Activated CD8-positive, alpha-beta T cell treated with anti-CD3 and anti-CD28 coated beads, Interleukin-2, amount 10 ng/mL, durations not matched to agents 7 days and 5 days (primary cell): ENCODE measurements around the gene GNAT1. TPM values are rescaled to one million over a fixed set of nuclear protein-coding genes. Genes with fewer than 3 reads are reported as not detected.
"Not testable (repeated sequence)": the region's sequence is repeated elsewhere in the genome, so short reads cannot be mapped to it uniquely, and the experiment has no call there.

ENCODE experiments used
- ATAC-seq: fragments of 150-1000 bp; cut with Tn5 transposase; one replicate; pipeline ENCODE4 v1.10.0; 2021; ENCODE audit warnings: moderate library complexity
- CTCF ChIA-PET: fragments of 350-600 bp; sonication (Branson Sonifier 250); formaldehyde crosslinking; loops from one replicate; lab custom pipeline; 2021; ENCODE audit warnings: antibody characterized with exemption; lab: Charles Lee
- POLR2A ChIA-PET: fragments of 350-600 bp; sonication (Branson Sonifier 250); formaldehyde crosslinking; loops from one replicate; lab custom pipeline; 2021; ENCODE audit warnings: antibody characterized with exemption; lab: Charles Lee
- DNase-seq: peaks from one replicate; pipeline ENCODE4 v3.0.0-alpha.2; 2020
- H3K27ac Mint-ChIP-seq: one replicate; pipeline ENCODE4 v1.8.0; 2021; ENCODE audit warnings: mild to moderate bottlenecking, mixed read lengths
- H3K27me3 Mint-ChIP-seq: one replicate; pipeline ENCODE4 v1.8.0; 2021; ENCODE audit warnings: low read depth, mixed read lengths
- H3K36me3 Mint-ChIP-seq: one replicate; pipeline ENCODE4 v1.8.0; 2021; ENCODE audit warnings: low read depth, mixed read lengths
- H3K4me1 Mint-ChIP-seq: one replicate; pipeline ENCODE4 v1.8.0; 2021; ENCODE audit warnings: low read depth, mixed read lengths
- H3K4me3 Mint-ChIP-seq: one replicate; pipeline ENCODE4 v1.8.0; 2021; ENCODE audit warnings: mild to moderate bottlenecking, mixed read lengths
- H3K9me3 Mint-ChIP-seq: one replicate; pipeline ENCODE4 v1.8.0; 2022; ENCODE audit warnings: mixed read lengths; ENCODE audit not compliant: insufficient read depth
- total RNA-seq, 2 experiments: library from RNA; stranded (reverse); gene quantifications; one replicate each; pipeline ENCODE4 v1.2.3, GENCODE V29; 2021

Gene GNAT1
- total RNA-seq, 2 experiments from 2014 or later, result not detected

GRCh38 chr3:50228184-50228763, 36.9 kb downstream of the GNAT1 start:
- Mint-ChIP-seq H3K4me3 (peak overlapping the region; percentile 91), H3K27me3 (peaks cover 14% of the 10 kb centered on the region), H3K4me1 (peaks cover 34% of the 10 kb centered on the region), H3K27ac (peak overlapping the region; percentile 90)
- DNase-seq, H3K36me3 Mint-ChIP-seq, H3K9me3 Mint-ChIP-seq, ATAC-seq: not testable (repeated sequence)
- ChIA-PET POLR2A (interaction anchor here (1.1 to 3.0 kb wide), 6 partner anchors 9 to 71 kb away, joined by 3 to 23 read pairs (median 18); partner anchors contain the start of genes HYAL3 and NAA80), CTCF (interaction anchor here (1.0 to 7.6 kb wide), 13 partner anchors 8 to 93 kb away, joined by 3 to 185 read pairs (median 22); partner anchors contain the start of genes GNAI2, GNAT1, HYAL3 and NAA80)

- peaks cover 2% of the 10 kb centered on the region for H3K36me3 Mint-ChIP-seq
- ChIA-PET CTCF (interaction anchor here (0.7 to 7.6 kb wide), 6 partner anchors 13 to 45 kb away, joined by 3 to 180 read pairs (median 16); no protein-coding TSS in a partner anchor), POLR2A (interaction anchor here (2.6 to 3.0 kb wide), 3 partner anchors 8 to 17 kb away, joined by 17 to 23 read pairs (median 19); no protein-coding TSS in a partner anchor)
- peak overlapping the region; percentile 13 for H3K27ac Mint-ChIP-seq
- H3K4me1 Mint-ChIP-seq, result peaks cover 38% of the 10 kb centered on the region
- ATAC-seq (no peak), DNase-seq (no peak)
- H3K27me3 Mint-ChIP-seq, result peaks cover 8% of the 10 kb centered on the region
- no peak overlapping the region for H3K4me3 Mint-ChIP-seq
- no peaks in the 10 kb centered on the region for H3K9me3 Mint-ChIP-seq
Measured at GRCh38 chr3:50229490-50229889, 38.1 kb downstream of the GNAT1 start.

GRCh38 chr3:50230104-50230793, 38.8 kb downstream of the GNAT1 start:
- peaks cover 2% of the 10 kb centered on the region for H3K36me3 Mint-ChIP-seq
- H3K27me3 Mint-ChIP-seq, result peaks cover 2% of the 10 kb centered on the region
- DNase-seq, result no peak
- no peak overlapping the region for H3K4me3 Mint-ChIP-seq
- peaks cover 43% of the 10 kb centered on the region for H3K4me1 Mint-ChIP-seq
- no peaks in the 10 kb centered on the region for H3K9me3 Mint-ChIP-seq
- ATAC-seq, result no peak
- ChIA-PET POLR2A (interaction anchor here (1.7 kb wide), 1 partner anchor 30 kb away, joined by 5 read pairs; no protein-coding TSS in a partner anchor), CTCF (interaction anchor here (1.0 to 7.6 kb wide), 5 partner anchors 13 to 94 kb away, joined by 3 to 180 read pairs (median 4); no protein-coding TSS in a partner anchor)
- H3K27ac Mint-ChIP-seq, result no peak overlapping the region

GRCh38 chr3:50230794-50231125, 39.4 kb downstream of the GNAT1 start:
- H3K4me3 Mint-ChIP-seq, result no peak overlapping the region
- no peaks in the 10 kb centered on the region for H3K9me3 Mint-ChIP-seq
- peaks cover 44% of the 10 kb centered on the region for H3K4me1 Mint-ChIP-seq
- DNase-seq, result no peak
- CTCF ChIA-PET, result interaction anchor here (1.0 to 7.6 kb wide), 5 partner anchors 13 to 94 kb away, joined by 3 to 180 read pairs (median 4); no protein-coding TSS in a partner anchor
- peaks cover 2% of the 10 kb centered on the region for H3K36me3 Mint-ChIP-seq
- H3K27ac Mint-ChIP-seq, result no peak overlapping the region
- ATAC-seq, result no peak
- POLR2A ChIA-PET, result interaction anchor here (1.7 kb wide), 1 partner anchor 29 kb away, joined by 5 read pairs; no protein-coding TSS in a partner anchor
- H3K27me3 Mint-ChIP-seq, result no peaks in the 10 kb centered on the region

- ChIA-PET CTCF (interaction anchor here (1.2 to 7.6 kb wide), 2 partner anchors 16 to 28 kb away, joined by 4 to 180 read pairs; no protein-coding TSS in a partner anchor), POLR2A (interaction anchor here (1.7 kb wide), 1 partner anchor 28 kb away, joined by 5 read pairs; no protein-coding TSS in a partner anchor)
- ATAC-seq, result no peak
- H3K9me3 Mint-ChIP-seq, result no peaks in the 10 kb centered on the region
- H3K27ac Mint-ChIP-seq, result no peak overlapping the region
- DNase-seq, result no peak
- no peak overlapping the region for H3K4me3 Mint-ChIP-seq
- peaks cover 5% of the 10 kb centered on the region for H3K36me3 Mint-ChIP-seq
- peaks cover 39% of the 10 kb centered on the region for H3K4me1 Mint-ChIP-seq
- H3K27me3 Mint-ChIP-seq, result no peaks in the 10 kb centered on the region
Measured at GRCh38 chr3:50231581-50231980, 40.2 kb downstream of the GNAT1 start.

GRCh38 chr3:50232303-50232702, 40.9 kb downstream of the GNAT1 start:
- Mint-ChIP-seq H3K36me3 (peaks cover 13% of the 10 kb centered on the region), H3K4me3 (no peak overlapping the region), H3K27me3 (no peaks in the 10 kb centered on the region), H3K4me1 (peaks cover 35% of the 10 kb centered on the region), H3K27ac (no peak overlapping the region), H3K9me3 (no peaks in the 10 kb centered on the region)
- ATAC-seq (no peak), DNase-seq (no peak)
- CTCF ChIA-PET, result interaction anchor here (6.7 kb wide), 1 partner anchor 13 kb away, joined by 122 read pairs; no protein-coding TSS in a partner anchor
- POLR2A ChIA-PET, result no interaction called here

GRCh38 chr3:50233176-50233575, 41.8 kb downstream of the GNAT1 start:
- no peaks in the 10 kb centered on the region for H3K9me3 Mint-ChIP-seq
- H3K4me1 Mint-ChIP-seq, result peaks cover 31% of the 10 kb centered on the region
- H3K4me3 Mint-ChIP-seq, result no peak overlapping the region
- ATAC-seq (no peak), DNase-seq (no peak)
- ChIA-PET CTCF (interaction anchor here (1.3 to 6.7 kb wide), 2 partner anchors 12 to 91 kb away, joined by 4 to 122 read pairs; no protein-coding TSS in a partner anchor), POLR2A (no interaction called here)
- H3K27me3 Mint-ChIP-seq, result no peaks in the 10 kb centered on the region
- H3K27ac Mint-ChIP-seq, result no peak overlapping the region
- peaks cover 21% of the 10 kb centered on the region for H3K36me3 Mint-ChIP-seq

GRCh38 chr3:50235716-50236483, 44.5 kb downstream of the GNAT1 start, which contains the start of gene GNAI2:
Gene GNAI2 (plus strand): TSS chr3:50236204. CDS start chr3:50236336, 132 bp downstream.
- H3K4me1 Mint-ChIP-seq, result peaks cover 42% of the 10 kb centered on the region
- H3K27me3 Mint-ChIP-seq, result no peaks in the 10 kb centered on the region
- CTCF ChIA-PET, result interaction anchor here (0.6 to 6.7 kb wide), 12 partner anchors 9 to 115 kb away, joined by 3 to 122 read pairs (median 4); partner anchors contain the start of genes CYB561D2 and NPRL2
- peaks cover 42% of the 10 kb centered on the region for H3K36me3 Mint-ChIP-seq
- H3K4me3 Mint-ChIP-seq, result peak within 1 kb of the TSS; percentile 99
- ATAC-seq (peak; percentile 94), DNase-seq (peak; percentile 99)
- peak within 1 kb of the TSS; percentile 93 for H3K27ac Mint-ChIP-seq
- no peaks in the 10 kb centered on the region for H3K9me3 Mint-ChIP-seq
- POLR2A ChIA-PET, result interaction anchor here (1.0 to 3.6 kb wide), 7 partner anchors 7 to 376 kb away, joined by 3 to 24 read pairs (median 5); partner anchors contain the start of genes CISH, HYAL3 and NAA80

GRCh38 chr3:50236484-50237132, 45.2 kb downstream of the GNAT1 start:
- ATAC-seq, result no peak
- Mint-ChIP-seq H3K4me3 (peak overlapping the region; percentile 99), H3K36me3 (peaks cover 46% of the 10 kb centered on the region), H3K4me1 (peaks cover 49% of the 10 kb centered on the region), H3K27ac (peak overlapping the region; percentile 93), H3K27me3 (no peaks in the 10 kb centered on the region), H3K9me3 (no peaks in the 10 kb centered on the region)
- no peak for DNase-seq
- CTCF ChIA-PET, result interaction anchor here (1.6 to 6.7 kb wide), 3 partner anchors 8 to 24 kb away, joined by 5 to 122 read pairs (median 25); no protein-coding TSS in a partner anchor
- POLR2A ChIA-PET, result interaction anchor here (2.7 to 3.6 kb wide), 3 partner anchors 8 to 101 kb away, joined by 16 to 24 read pairs (median 19); no protein-coding TSS in a partner anchor

- Mint-ChIP-seq H3K9me3 (no peaks in the 10 kb centered on the region), H3K36me3 (peaks cover 46% of the 10 kb centered on the region), H3K27ac (peak overlapping the region; percentile 93), H3K4me1 (peaks cover 55% of the 10 kb centered on the region), H3K27me3 (no peaks in the 10 kb centered on the region), H3K4me3 (peak overlapping the region; percentile 99)
- POLR2A ChIA-PET, result interaction anchor here (0.7 to 3.6 kb wide), 6 partner anchors 9 to 104 kb away, joined by 3 to 24 read pairs (median 10); partner anchors contain the start of genes HYAL3, NAA80 and RASSF1
- DNase-seq, result peak; percentile 64
- CTCF ChIA-PET, result interaction anchor here (0.7 to 6.7 kb wide), 4 partner anchors 8 to 23 kb away, joined by 3 to 122 read pairs (median 14); no protein-coding TSS in a partner anchor
- no peak for ATAC-seq
Measured at GRCh38 chr3:50237133-50237651, 45.8 kb downstream of the GNAT1 start.
